ENCODE measurements around the gene NOP56. TPM values are rescaled to one million over a fixed set of nuclear protein-coding genes. Genes with fewer than 3 reads are reported as not detected.

Gene NOP56
- polyA plus RNA-seq, 1 donor (not counting 4 experiments of a cell fraction or from before 2014, with no cell fraction given), result 242 TPM

GRCh38 chr20:2693286-2694007 lies 41.0 kb downstream of the NOP56 start:
- dilution Hi-C loops (cut with MboI; ENCODE audit: extremely low pct_ligation_motif_present, low sequenced_read_pairs), result no loop called here
- Histone ChIP-seq H3K4me1 (ENCODE audit: control insufficient read depth, extremely low read depth, insufficient read depth, low read length) (no peaks in the 10 kb centered on the region), H3K9ac (ENCODE audit: control insufficient read depth, extremely low read depth, insufficient read depth, low read length) (no peak overlapping the region), H3K36me3 (ENCODE audit: control insufficient read depth in 2 of 2, extremely low read depth in 1 of 2, insufficient read depth in 2 of 2, low read length in 2 of 2) (no peaks in the 10 kb centered on the region), H3K79me2 (ENCODE audit: control insufficient read depth, insufficient read depth, low read length) (no peaks in the 10 kb centered on the region), H3K4me2 (ENCODE audit: control insufficient read depth, extremely low read depth, insufficient read depth, low read depth, low read length) (no peak overlapping the region), H3K4me3 (ENCODE audit: control insufficient read depth in 2 of 3, extremely low read depth in 1 of 3, insufficient read depth in 2 of 3, low read depth in 1 of 3, low read length in 3 of 3) (no peak overlapping the region), H3K9me3 (ENCODE audit: control insufficient read depth, low read depth, low read length) (no peaks in the 10 kb centered on the region), H3K9me1 (ENCODE audit: control insufficient read depth, extremely low read depth, insufficient read depth, low read length) (no peaks in the 10 kb centered on the region), H3K27me3 (ENCODE audit: control insufficient read depth, extremely low read depth, insufficient read depth, low read length) (peaks cover 70% of the 10 kb centered on the region), H2AFZ (ENCODE audit: control insufficient read depth, low read length) (no peak overlapping the region), H3K27ac (ENCODE audit: control insufficient read depth, insufficient read depth, low read length) (no peak overlapping the region), H4K20me1 (ENCODE audit: control insufficient read depth, extremely low read depth, insufficient read depth, low read length) (no peaks in the 10 kb centered on the region)
- FAIRE-seq (no peak), DNase-seq (ENCODE audit: low read depth, low spot score) (no peak)
- no peak for TF ChIP-seq CTCF (optimal IDR thresholded peaks at IDR 0.05 in 1 of 3, IDR thresholded peaks at IDR 0.05 in 1 of 3, conservative IDR thresholded peaks at IDR 0.05 in 1 of 3; ENCODE audit: extremely low read depth in 1 of 3, insufficient read depth in 2 of 3, low read length in 3 of 3)
- peak; percentile 97 for TF ChIP-seq EZH2 (IDR thresholded peaks at IDR 0.05; ENCODE audit: low read length)

GRCh38 chr20:2694008-2694471 lies 41.6 kb downstream of the NOP56 start:
- peaks cover 72% of the 10 kb centered on the region for H3K27me3 ChIP-seq (ENCODE audit: control insufficient read depth, extremely low read depth, insufficient read depth, low read length)
- H3K4me2 ChIP-seq (ENCODE audit: control insufficient read depth, extremely low read depth, insufficient read depth, low read depth, low read length), result no peak overlapping the region
- FAIRE-seq, result no peak

More at GRCh38 chr20:2694008-2694471, 41.6 kb downstream of the NOP56 start:
- Histone ChIP-seq H2AFZ (ENCODE audit: control insufficient read depth, low read length) (no peak overlapping the region), H3K79me2 (ENCODE audit: control insufficient read depth, insufficient read depth, low read length) (no peaks in the 10 kb centered on the region), H3K9me3 (ENCODE audit: control insufficient read depth, low read depth, low read length) (no peaks in the 10 kb centered on the region), H3K27ac (ENCODE audit: control insufficient read depth, insufficient read depth, low read length) (no peak overlapping the region), H3K4me1 (ENCODE audit: control insufficient read depth, extremely low read depth, insufficient read depth, low read length) (no peaks in the 10 kb centered on the region), H4K20me1 (ENCODE audit: control insufficient read depth, extremely low read depth, insufficient read depth, low read length) (no peaks in the 10 kb centered on the region), H3K4me3 (ENCODE audit: control insufficient read depth in 2 of 3, extremely low read depth in 1 of 3, insufficient read depth in 2 of 3, low read depth in 1 of 3, low read length in 3 of 3) (no peak overlapping the region), H3K9me1 (ENCODE audit: control insufficient read depth, extremely low read depth, insufficient read depth, low read length) (no peaks in the 10 kb centered on the region), H3K9ac (ENCODE audit: control insufficient read depth, extremely low read depth, insufficient read depth, low read length) (no peak overlapping the region), H3K36me3 (ENCODE audit: control insufficient read depth in 2 of 2, extremely low read depth in 1 of 2, insufficient read depth in 2 of 2, low read length in 2 of 2) (no peaks in the 10 kb centered on the region)
- TF ChIP-seq EZH2 (IDR thresholded peaks at IDR 0.05; ENCODE audit: low read length), result peak; percentile 33
- TF ChIP-seq CTCF (optimal IDR thresholded peaks at IDR 0.05 in 1 of 3, IDR thresholded peaks at IDR 0.05 in 1 of 3, conservative IDR thresholded peaks at IDR 0.05 in 1 of 3; ENCODE audit: extremely low read depth in 1 of 3, insufficient read depth in 2 of 3, low read length in 3 of 3), result no peak
- DNase-seq (ENCODE audit: low read depth, low spot score), result no peak
- dilution Hi-C loops (cut with MboI; ENCODE audit: extremely low pct_ligation_motif_present, low sequenced_read_pairs), result no loop called here
